Thymus (tissue), 11 donors: ENCODE measurements around the gene GLS. TPM values are rescaled to one million over a fixed set of nuclear protein-coding genes. Genes with fewer than 3 reads are reported as not detected.
"Not testable (repeated sequence)": the region's sequence is repeated elsewhere in the genome, so short reads cannot be mapped to it uniquely, and the experiment has no call there.

Experiments used
- DNase-seq, 9 donors: peaks; one replicate each; pipeline ENCODE4 v3.0.0-alpha.2; 2013; ENCODE audit warnings: low spot score in 9 of 9, low read depth in 6 of 9, missing footprints in 1 of 9
- H3K27ac ChIP-seq, 2 donors: one replicate each; pipeline ENCODE4 v1.5.1; 2013; ENCODE audit warnings: control low read depth in 1 of 2, low read depth in 1 of 2, low read length in 1 of 2, mild to moderate bottlenecking in 1 of 2, moderate library complexity in 1 of 2
- H3K27me3 ChIP-seq, 2 donors: one replicate each; pipeline ENCODE4 v1.5.1; 2013; ENCODE audit warnings: low read length in 1 of 2; ENCODE audit not compliant: control insufficient read depth in 2 of 2, insufficient read depth in 1 of 2
- H3K36me3 ChIP-seq, 2 donors: one replicate each; pipeline ENCODE4 v1.5.1; 2013; ENCODE audit warnings: low read length in 1 of 2, mild to moderate bottlenecking in 1 of 2, moderate library complexity in 1 of 2; ENCODE audit not compliant: control insufficient read depth in 2 of 2, insufficient read depth in 2 of 2
- H3K4me1 ChIP-seq, 2 donors: one replicate each; pipeline ENCODE4 v1.5.1; 2013; ENCODE audit warnings: low read length in 2 of 2; ENCODE audit not compliant: control insufficient read depth in 2 of 2, insufficient read depth in 2 of 2
- H3K4me3 ChIP-seq, 2 donors: one replicate each; pipeline ENCODE4 v1.5.1; 2013; ENCODE audit warnings: low read length in 2 of 2, control low read depth in 1 of 2, mild to moderate bottlenecking in 1 of 2
- H3K9me3 ChIP-seq, 2 donors: one replicate each; pipeline ENCODE4 v1.5.1; 2013; ENCODE audit warnings: low read length in 1 of 2, mild to moderate bottlenecking in 1 of 2; ENCODE audit not compliant: control insufficient read depth in 2 of 2, insufficient read depth in 1 of 2
- WGBS: extraction: QIAGEN DNeasy Blood & Tissue Kit; methylation state at CpG from one replicate; pipeline ENCODE4 v1.1.7; 2013; 5-methylcytosine and 5-hydroxymethylcytosine counted together
- polyA plus RNA-seq: library from polyadenylated mRNA; stranded (reverse); fragments of 200-250 nt; gene quantifications from one replicate; pipeline ENCODE4 v1.2.3, GENCODE V29; 2013
- total RNA-seq: library from RNA; stranded (reverse); fragments of 120-200 nt; gene quantifications from one replicate; pipeline ENCODE4 v1.2.4, GENCODE V29; 2013
- donor health status: healthy.

The GLS gene
- total and polyA plus RNA-seq, 2 donors = 70.8 to 130 TPM

DNA sequence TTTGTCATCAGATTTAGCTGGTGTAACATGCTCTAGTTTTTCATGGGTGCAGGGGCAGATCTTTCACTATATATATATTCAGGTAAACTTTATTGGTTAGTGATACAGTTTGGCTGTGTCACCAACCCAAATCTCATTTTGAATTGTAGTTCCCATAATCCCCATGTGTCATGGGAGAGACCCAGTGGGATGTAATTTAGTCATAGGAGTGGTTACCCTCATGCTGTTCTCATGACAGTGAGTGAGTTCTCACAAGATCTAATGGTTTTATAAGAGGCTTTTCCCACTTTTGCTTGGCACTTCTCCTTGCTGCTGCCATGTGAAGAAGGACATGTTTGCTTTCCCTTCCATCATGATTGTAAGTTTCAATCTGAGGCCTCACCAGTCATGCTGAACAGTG lies 18.5 kb upstream of the GLS start:
- not testable (repeated sequence) for H3K4me3 ChIP-seq, H3K36me3 ChIP-seq, H3K27me3 ChIP-seq, H3K27ac ChIP-seq, H3K4me1 ChIP-seq, H3K9me3 ChIP-seq, DNase-seq

DNA sequence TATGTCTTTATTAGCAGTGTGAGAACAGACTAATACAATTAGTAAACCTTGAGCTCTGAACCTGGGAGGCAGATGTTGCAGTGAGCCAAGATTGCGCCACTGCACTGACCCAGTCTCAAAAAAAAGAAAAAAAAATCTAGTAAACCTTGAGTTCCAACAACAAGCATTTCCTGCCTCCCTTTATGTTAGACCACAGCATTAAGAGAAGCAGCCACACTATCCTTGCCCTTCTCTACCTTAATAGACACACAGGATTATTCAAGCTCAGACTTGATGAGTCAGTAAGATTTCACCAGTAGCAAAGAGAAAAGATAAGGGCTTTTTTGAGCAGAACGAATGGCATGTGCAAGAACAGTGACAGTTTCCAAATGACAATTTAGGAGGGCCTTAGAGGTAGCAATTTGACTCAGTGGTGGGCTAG lies 18.0 kb upstream of the GLS start:
- Histone ChIP-seq H3K27me3 (no peaks in the 10 kb centered on the region), H3K27ac (no peak overlapping the region), H3K36me3 (no peaks in the 10 kb centered on the region), H3K9me3 (no peaks in the 10 kb centered on the region), H3K4me1 (peaks cover 0 to 4% of the 10 kb centered on the region in 2 donors), H3K4me3 (no peak overlapping the region)
- WGBS = 94% methylated on average over 2 of the region's 2 CpGs
- DNase-seq = no peak

DNA sequence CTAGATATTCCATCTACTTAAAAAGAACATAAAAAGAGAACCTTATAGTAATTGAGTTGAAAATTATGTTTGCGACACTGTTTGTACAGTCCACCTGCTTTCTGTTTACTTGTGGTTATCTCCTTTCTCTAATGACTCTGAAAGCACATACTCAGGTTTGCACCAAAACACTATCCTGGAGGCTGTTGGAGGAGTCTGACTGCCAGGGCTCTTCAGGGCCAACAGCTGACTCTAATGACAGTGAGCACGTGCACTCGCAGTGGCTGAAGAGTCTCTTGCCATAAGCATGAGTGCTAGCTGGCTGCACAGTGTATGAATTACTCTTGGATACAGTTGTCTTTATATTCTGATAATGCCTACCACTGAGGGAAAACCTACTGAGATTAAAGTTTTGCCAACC lies 16.7 kb upstream of the GLS start:
- Histone ChIP-seq H3K9me3 (no peaks in the 10 kb centered on the region), H3K36me3 (no peaks in the 10 kb centered on the region), H3K4me1 (peaks cover 0 to 4% of the 10 kb centered on the region in 2 donors), H3K27ac (no peak overlapping the region), H3K4me3 (no peak overlapping the region), H3K27me3 (no peaks in the 10 kb centered on the region)
- no peak for DNase-seq
- WGBS = 90% methylated on average over 3 of the region's 3 CpGs

DNA sequence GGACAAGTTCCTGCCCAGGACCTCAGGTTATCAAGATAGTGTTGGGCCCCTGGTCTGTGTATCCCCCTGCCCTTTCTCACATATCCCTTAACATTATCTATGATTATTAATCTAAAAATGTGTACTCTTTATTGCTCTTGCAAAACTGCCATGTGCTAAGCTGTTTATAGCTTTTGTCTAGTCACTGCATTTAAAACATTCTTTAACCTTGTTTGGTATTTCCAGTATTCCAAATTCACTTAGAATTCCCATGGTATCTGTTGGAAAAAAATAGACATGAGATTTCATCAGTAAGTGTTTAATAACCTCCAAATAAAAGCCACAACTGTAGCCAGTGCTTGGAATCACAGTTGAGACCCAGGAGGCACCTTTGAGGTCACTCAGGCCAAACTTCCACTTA lies 16.2 kb upstream of the GLS start:
- Histone ChIP-seq H3K27me3 (no peaks in the 10 kb centered on the region), H3K27ac (no peak overlapping the region), H3K4me3 (no peak overlapping the region), H3K36me3 (no peaks in the 10 kb centered on the region), H3K4me1 (peaks cover 0 to 4% of the 10 kb centered on the region in 2 donors), H3K9me3 (no peaks in the 10 kb centered on the region)
- no peak for DNase-seq

DNA sequence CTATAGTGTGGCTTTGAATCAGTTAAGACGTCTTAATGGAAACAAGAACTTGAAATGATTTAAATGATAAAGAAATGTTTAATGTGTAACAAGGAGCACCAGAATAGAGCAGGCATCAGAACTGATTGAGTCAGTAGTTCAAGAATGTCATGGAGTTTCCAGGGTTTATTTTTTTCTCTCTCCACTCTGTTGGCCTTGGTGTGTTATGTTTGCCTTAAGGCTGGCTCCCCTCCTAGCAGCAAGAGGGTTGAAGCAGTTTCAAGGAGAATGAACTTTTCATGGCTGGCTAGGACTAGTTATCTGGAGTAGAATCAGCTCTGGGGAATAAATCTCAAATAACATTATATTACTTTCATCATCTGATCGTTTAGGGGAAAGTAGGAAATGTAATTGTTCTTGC lies 13.4 kb upstream of the GLS start:
- no peaks in the 10 kb centered on the region for H3K9me3 ChIP-seq
- H3K36me3 ChIP-seq = no peaks in the 10 kb centered on the region
- H3K4me1 ChIP-seq = peaks cover 0 to 4% of the 10 kb centered on the region in 2 donors
- H3K4me3 ChIP-seq = no peak overlapping the region
- no peak overlapping the region for H3K27ac ChIP-seq
- WGBS = 93% methylated on average over 2 of the region's 2 CpGs
- no peak for DNase-seq
- no peaks in the 10 kb centered on the region for H3K27me3 ChIP-seq

DNA sequence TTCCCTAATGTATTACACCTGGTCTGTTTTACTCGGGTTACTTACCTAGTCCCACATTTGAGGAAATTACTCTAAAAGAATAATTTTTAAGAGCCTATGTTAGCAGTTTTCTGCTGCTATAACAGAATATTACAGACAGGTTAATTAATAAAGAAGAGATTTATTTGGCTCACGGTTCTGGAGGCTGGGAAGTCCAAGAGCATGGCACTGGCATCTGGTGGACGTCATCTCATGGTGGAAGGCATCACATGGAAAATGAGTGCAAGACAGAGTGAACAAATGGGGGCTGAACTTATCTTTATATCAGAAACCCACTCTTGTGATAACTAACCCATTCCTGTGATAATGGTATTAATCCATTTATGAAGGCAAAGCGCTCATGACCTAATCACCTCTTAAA lies 12.8 kb upstream of the GLS start:
- Histone ChIP-seq H3K36me3 (no peaks in the 10 kb centered on the region), H3K4me3 (no peak overlapping the region), H3K4me1 (peaks cover 0 to 4% of the 10 kb centered on the region in 2 donors), H3K27me3 (no peaks in the 10 kb centered on the region), H3K9me3 (no peaks in the 10 kb centered on the region), H3K27ac (no peak overlapping the region)
- 99% methylated on average over 4 of the region's 4 CpGs for WGBS
- DNase-seq = no peak

DNA sequence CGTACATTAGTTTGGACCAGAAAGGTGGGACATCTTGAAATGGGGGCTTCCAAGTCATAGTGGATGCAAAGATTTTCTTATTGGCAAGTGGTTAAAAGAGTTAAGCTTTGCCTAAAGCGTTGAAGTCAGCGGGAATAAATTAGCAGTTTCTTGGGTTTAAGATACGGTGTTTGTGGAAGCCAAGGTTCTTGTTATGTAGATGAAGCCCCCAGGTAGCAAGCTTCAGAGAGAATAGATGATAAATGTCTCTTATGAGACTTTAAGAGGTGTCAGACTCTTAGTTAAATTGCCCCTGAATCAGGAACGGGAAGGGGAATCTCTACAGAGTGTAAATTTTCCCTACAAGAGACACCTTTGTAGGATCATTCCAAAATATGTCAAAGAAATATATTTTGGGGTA lies 10.9 kb upstream of the GLS start:
- WGBS = 97% methylated on average over 5 of the region's 5 CpGs
- DNase-seq = no peak
- Histone ChIP-seq H3K36me3 (no peaks in the 10 kb centered on the region), H3K27ac (no peak overlapping the region), H3K9me3 (no peaks in the 10 kb centered on the region), H3K4me3 (no peak overlapping the region), H3K27me3 (no peaks in the 10 kb centered on the region), H3K4me1 (no peaks in the 10 kb centered on the region)

DNA sequence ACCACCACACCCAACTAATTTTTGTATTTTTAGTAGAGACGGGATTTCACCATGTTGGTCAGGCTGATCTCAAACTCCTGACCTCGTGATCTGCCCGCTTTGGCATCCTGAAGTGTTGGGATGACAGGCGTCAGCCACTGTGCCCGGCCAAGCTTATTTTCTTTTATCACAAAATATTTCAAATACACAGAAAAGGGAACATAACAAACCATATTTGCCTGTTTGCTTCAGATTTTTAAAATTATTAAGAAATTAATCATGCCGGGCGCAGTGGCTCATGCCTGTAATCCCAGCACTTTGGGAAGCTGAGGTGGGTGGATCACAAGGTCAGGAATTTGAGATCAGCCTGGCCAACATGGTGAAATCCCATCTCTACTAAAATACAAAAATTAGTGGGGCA lies 7.2 kb upstream of the GLS start:
- not testable (repeated sequence) for DNase-seq, H3K4me3 ChIP-seq, H3K27me3 ChIP-seq, H3K9me3 ChIP-seq, H3K27ac ChIP-seq, H3K4me1 ChIP-seq, H3K36me3 ChIP-seq
- 98% methylated on average over 7 of the region's 7 CpGs for WGBS

DNA sequence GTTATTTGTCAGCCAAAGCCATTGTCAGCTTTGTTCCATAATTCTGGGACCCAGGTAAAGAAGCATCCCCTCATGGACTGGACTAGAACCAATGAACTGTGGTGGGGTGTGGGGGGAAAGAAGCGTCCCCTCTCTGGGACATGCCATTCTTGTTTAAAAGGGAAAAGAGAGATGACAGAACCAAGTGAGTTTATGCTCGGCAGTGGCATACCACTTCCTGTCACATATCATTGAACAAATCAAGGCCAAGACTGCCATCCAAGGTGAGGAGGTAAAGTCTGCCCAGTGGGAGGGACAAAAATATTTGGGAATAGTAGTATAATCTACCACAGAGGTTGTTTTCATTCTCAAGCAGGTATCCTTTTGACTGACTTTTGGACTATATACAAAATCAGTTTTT lies 4.7 kb upstream of the GLS start:
- no peak overlapping the region for H3K4me3 ChIP-seq
- H3K27me3 ChIP-seq = no peaks in the 10 kb centered on the region
- H3K36me3 ChIP-seq = no peaks in the 10 kb centered on the region
- no peak overlapping the region for H3K27ac ChIP-seq
- H3K4me1 ChIP-seq = peaks cover 9 to 16% of the 10 kb centered on the region in 2 donors
- no peaks in the 10 kb centered on the region for H3K9me3 ChIP-seq
- WGBS = 2% methylated on average over 2 of the region's 2 CpGs
- DNase-seq = peak in 5 of 9 donors; percentile 7 to 73 (median 42)

DNA sequence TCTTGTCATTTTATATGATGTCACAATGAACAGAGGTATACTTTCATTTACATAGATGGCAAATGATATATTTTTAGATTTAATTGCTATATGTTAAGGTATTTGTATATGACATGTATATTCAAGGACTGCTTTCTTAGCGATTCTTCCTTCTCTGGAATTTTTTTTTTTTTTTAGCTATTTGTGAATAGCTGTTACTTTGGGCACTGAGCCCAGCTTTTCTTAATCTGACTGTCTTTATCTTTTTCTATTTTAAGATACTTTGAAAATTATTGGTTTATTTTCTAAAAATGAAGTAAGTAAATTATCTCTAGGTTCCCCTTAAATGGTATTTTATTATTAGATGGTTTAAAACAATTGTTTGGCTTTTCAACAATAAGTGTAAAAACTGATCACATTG lies 4.0 kb upstream of the GLS start:
- DNase-seq = no peak
- Histone ChIP-seq H3K27me3 (no peaks in the 10 kb centered on the region), H3K4me3 (no peak overlapping the region), H3K27ac (no peak overlapping the region), H3K9me3 (no peaks in the 10 kb centered on the region), H3K4me1 (peaks cover 9 to 16% of the 10 kb centered on the region in 2 donors), H3K36me3 (no peaks in the 10 kb centered on the region)
- 76% methylated on average over 1 of the region's 1 CpG for WGBS
